GM18870 (cell line): ENCODE data around the gene NQO1.
"Not testable (repeated sequence)": the region's sequence is repeated elsewhere in the genome, so short reads cannot be mapped to it uniquely, and the experiment has no call there.

Experiments used
- ATAC-seq: cut with Tn5 transposase; IDR thresholded peaks from one replicate; pipeline ENCODE4 v1.9.1; 2021; ENCODE audit warnings: moderate library complexity; ENCODE audit not compliant: unreplicated experiment

The NQO1 gene

DNA sequence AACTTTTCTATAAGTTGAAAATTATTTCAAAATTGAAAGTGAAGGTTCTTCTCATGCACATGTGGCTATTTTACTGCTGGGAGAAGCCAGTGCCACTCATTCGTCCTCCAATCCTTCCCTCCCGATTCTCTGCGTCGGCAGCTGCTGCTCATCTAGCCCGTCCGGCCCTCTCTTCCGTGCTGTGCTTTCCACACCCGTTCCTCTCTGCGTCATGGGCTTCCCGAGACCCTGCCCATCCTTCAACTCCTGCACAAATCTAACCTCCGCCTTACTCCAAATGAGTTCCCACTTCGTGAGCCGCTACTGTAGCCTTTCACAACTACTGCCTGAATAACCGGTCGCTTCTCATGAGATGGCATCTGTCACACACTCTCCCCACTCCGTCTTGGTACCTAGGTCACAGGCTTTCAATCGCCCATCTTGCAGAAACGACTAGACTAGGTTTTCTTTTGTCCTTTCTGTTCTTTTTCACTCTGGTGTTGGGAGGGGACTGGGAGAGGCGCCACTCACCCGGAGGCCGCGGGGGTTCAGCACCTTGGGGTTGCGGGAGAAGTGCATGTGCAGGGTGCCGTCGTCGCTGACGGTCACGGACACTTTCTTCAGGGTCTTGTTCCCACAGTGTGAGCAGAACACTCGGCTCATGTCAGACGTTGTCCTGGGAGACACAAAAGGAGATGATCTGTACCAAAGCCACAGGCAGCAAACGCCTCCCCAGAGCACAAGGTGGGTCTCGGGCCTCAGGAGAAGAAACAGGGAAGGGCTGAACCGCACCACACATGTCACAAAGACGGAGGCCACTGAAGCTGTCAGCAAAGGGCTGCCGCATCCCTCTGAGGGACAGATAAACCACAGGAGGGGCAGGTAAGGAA is 18.2 kb upstream of the NQO1 start:
- no peak for ATAC-seq

DNA sequence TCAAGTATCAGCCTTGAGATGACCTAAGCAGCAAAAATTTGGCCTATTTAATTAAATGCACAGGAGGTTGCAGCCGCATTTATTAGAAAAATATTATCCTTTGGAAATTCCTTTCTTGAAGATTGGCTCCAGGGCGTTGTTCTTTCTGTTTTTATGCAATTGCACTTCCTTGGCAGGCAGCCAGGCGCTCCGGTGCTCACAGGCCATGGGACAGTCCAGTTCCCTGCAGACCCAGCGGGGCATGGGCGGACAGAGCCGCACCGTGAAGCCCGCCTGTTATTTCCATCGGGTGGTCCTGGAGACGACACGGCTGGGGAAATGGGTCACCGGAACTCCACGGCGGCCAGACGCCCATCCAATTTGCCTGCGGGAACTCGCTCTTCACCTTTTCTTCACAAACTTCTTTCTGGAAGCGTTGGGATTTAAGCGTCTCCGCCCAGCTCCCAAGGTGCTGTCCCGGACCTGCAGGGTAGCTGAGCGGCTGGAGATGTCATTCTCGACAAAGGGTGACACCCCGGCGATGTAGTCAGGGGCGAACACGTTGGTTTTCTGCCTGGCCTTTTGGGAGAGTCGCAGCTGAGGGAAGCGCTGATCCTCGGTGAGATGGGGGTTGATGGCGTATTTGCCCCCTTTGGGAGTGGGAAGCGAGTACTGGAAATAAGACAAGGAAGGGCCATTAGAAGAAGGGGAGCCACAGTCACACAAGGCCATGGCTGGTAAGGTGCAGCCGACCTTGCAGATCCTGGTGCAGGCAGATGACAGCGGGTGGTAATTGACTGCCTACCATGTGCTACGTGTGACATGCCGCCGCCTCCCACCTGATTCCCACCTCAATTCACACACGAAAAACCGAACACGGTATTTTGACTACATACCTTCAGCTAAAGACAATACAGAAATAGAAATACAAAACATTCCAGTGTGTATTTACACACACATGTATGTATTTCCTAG is 15.9 kb upstream of the NQO1 start:
- ATAC-seq: no peak

DNA sequence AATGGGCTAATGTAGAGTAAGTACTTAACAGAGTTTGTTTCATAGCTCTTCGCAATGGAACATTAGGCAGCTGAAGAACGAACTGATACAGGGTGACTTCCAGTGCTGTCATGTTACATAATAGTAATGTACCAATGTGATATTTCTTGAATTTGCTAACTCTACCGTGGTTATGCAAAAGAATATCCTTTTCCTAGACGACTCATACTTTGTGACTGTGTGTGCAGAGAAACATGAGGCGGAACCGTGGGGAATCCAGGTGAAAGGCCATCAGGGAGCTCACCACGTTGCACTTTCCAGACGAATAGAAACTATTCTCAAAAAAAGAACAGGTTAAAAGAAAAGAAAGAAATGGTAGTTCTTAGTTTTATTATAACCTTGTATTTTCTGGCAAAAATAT is 15.2 kb upstream of the NQO1 start:
- ATAC-seq: no peak

DNA sequence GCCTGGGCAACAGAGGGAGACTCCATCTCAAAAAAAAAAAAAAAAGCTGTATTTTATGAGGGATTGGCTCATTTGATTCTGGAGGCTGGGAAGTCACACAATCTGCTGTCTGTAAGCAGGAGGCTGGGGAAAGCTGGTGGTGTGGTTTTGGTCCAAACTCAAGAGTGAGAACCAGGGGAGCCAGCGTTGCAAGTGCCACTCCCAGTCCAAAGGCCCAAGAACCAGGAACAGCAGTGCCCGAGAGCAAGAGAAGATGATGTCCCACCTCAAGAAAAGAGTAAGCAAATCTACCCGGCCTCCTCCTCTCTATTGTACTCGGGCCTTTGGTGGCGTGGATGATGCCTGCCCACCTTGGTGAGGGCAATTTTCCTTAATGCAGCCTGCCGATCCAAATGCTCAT is 5.7 kb upstream of the NQO1 start:
- ATAC-seq: no peak

DNA sequence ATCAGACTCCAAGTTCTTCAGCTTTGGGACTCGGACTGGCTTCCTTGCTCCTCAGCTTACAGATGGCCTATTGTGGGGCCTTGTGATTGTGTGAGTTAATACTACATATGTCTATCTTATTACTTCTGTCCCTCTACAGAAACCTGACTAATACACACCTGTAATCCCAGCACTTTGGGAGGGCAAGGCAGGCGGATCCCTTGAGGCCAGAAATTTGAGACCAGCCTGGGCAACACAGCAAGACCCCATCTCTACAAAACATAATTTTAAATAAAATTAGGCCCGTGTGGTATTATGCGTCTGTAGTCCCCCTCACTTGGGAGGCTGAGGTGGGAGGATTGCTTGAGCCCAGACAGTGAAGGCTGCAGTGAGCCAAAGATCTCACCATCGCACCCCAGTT is 4.9 kb upstream of the NQO1 start:
- ATAC-seq: not testable (repeated sequence)

DNA sequence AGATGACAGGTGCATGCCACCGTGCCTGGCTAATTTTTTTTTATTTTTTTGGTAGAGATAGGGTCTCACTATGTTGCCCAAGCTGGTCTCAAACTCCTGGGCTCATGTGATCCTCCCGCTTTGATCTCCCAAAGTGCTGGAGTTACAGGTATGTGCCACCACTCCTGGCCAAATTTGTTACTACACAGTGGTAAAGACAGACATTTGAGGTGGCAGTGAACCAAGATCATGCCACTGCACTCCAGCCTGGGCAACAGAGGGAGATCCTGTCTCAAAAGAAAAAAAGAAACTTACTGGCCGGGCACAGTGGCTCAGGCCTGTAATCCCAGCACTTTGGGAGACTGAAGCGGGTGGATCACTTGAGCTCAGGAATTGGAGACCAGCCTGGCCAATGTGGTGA is 2.7 kb upstream of the NQO1 start:
- ATAC-seq: not testable (repeated sequence)

DNA sequence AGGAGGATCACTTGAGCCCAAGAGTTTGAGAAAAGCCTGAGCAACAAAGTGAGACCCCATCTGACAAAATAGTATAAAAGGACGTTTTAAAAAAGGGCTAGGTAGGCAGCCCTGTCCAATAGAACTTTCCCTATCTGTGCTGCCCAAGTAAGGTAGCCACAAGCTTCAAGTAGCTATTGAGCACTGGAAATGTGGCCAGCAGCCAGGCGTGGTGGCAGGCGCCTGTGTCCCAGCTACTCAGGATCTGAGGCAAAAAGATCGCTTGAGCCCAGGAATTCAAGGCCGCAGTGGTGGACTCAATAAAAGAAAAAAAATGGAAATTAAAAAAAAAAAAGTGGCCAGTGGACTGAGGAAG is 1.5 kb upstream of the NQO1 start:
- no peak for ATAC-seq

DNA sequence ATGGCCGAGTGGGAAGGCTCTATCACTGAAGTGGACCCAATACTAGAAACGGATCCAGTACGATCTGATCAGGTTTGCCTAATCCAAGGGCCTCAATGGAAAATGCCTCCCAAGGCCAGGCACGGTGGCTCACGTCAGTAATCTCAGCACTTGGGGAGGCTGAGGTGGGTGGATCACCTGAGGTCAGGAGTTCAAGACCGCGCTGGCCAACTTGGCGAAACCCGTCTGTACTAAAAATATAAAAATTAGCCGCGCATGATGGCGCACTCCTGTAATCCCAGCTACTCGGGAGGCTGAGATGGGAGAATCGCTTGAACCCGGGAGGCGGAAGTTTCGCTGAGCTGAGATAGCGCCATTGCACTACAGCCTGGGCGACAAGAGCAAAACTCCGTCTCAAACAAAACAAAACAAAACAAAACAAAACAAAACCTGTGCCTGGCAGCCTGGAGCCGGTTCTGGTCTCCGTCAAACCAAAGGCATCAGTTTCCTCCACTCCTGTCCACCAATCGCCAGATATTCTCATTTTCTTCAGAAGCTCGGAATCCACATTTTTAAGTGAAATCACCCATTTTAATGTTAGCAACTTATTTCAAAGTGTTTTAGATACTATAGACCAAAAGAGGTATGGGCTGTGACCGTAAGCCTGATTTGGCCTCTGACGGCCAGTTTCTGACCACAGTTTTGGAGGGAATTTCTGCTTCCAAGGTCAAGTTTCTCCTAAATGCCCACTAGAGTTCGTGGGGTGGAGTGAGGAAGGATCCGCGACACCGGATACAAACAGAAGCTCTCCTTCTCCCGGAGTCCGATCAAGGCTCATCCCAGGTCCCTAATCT is 664 bp downstream of the NQO1 start:
- no peak for ATAC-seq

DNA sequence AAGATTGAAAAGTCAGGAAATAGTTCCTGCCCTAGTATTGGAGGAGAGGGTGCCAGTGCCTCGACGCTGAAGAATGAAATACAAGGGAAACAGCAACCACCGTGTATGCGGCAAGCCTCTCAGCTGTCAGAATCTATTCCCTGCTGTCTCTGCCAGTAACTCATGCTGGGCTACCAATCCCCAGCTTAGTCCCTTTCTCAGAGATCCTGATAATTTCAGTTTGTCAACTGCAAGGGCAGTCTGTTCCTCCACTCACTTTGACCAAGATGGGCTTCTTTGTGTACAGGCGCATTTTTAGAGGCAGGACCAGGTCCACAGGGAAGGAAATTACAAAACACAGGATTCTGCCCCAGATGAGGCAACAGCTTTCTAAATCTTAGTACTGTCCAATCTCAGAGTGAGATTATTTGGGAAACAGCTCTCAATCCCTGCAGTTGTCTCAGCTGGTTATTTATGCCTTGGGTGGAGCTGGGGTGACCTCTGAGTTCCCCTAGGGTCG is 1.3 kb downstream of the NQO1 start:
- no peak for ATAC-seq

DNA sequence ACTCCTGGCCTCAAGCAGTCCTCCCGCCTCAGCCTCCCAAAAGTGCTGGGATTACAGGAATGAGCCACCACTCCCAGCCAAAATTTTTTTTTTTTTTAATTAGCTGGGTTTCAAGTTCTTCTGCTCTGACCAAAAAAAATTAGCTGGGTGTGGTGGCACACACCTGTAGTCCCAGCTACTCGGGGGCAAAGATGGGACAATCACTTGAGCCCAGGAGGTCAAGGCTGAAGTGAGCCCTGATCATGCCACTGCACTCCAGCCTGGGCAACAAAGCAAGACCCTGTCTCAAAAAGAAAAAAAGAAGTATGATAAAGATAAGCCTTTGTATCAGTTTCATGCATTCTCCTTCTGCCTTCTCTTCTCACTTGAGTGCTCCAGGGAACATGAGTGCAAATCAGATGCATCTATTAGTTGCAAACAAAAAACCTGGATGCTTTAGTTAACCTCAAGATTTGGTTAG is 1.9 kb downstream of the NQO1 start:
- ATAC-seq: no peak

DNA sequence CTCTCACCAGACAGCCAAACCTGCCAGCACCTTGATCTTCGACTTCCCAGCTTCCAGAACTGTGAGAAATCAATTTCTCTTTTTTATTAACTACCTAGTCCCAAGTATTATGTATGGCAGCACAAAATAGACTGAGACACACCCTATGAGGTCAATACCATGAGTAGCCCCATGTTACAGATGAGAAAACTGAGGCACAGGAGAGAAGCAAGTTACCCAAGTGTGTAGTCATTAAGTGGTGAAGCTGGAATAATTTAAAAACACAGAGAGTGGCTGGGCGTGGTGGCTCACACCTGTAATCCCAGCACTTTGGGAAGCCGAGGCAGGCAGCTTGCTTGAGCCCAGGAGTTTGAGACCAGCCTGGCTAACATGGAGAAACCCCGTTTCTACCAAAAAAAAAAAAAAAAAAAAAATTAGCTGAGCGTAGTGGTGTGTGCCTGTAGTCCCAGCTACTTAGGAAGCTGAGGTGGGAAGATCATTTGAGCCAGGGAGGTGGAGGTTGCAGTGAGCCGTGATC is 4.9 kb downstream of the NQO1 start:
- ATAC-seq: no peak

DNA sequence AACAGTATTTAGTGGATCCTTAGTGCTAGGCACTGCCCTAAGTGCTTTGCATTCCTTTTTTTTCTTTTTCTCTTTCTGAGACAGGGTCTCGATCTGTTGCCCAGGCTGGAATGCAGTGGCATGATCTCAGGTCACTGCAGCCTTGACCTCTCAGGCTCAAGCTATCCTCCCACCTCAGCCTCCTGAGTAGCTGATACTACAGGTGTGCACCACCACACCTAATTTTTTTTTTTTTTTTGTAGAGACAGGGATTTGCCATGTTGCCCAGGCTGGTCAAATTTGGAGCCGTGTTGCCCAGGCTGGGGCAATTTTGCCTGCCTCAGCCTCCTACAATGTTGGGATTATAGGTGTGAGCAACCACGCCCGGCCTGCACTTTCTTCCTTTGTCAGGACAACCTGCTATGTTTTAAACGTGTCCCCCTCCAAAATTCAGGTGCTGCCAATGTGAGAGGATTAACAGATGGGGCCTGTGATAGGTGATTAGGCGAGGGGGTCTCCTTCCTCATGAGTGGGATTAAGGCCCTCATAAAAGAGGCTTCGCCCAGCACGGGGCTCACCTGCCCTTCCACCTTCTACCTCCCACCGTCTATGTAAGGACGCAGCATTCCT is 5.4 kb downstream of the NQO1 start:
- ATAC-seq: no peak

DNA sequence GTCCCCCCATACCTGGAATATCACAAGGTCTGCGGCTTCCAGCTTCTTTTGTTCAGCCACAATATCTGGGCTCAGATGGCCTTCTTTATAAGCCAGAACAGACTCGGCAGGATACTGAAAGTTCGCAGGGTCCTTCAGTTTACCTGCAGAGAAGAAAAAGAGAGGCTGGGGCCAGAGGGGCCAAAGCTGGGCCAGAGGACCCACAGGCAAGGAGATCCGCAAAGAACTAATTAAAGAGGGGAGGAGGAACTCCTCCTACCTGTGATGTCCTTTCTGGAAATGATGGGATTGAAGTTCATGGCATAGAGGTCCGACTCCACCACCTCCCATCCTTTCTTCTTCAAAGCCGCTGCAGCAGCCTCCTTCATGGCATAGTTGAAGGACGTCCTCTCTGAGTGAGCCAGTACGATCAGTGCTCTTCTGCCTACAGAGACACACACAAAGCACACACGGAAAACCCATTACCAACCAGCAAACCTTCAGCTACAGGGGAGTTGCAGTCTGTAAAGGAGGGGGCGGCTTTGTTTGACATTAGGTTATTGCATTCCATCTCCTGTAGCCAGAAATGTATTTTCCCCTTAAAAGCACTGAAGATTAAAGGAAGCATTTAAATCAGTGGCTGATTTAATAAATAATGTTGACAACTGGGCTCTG is 8.1 kb downstream of the NQO1 start:
- ATAC-seq: no peak

DNA sequence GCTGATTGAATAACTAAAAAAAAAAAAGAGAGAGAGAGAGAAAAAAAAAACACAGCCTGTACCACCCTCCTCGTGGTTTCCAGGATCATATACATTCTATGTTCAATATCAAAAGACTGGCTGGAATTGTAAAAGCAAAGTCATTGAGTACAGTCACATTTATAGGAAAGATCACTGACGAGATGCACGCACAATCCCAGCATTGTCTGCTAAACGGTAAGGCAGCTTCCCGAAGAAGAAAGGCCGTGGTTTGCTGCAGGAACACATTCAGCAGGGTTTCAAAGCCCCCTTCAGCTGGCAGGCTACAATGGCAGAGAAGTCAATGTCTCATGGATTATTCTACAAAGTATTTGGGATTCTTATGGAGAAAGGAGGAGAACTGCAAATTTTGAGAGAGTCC is 9.3 kb downstream of the NQO1 start:
- no peak for ATAC-seq

DNA sequence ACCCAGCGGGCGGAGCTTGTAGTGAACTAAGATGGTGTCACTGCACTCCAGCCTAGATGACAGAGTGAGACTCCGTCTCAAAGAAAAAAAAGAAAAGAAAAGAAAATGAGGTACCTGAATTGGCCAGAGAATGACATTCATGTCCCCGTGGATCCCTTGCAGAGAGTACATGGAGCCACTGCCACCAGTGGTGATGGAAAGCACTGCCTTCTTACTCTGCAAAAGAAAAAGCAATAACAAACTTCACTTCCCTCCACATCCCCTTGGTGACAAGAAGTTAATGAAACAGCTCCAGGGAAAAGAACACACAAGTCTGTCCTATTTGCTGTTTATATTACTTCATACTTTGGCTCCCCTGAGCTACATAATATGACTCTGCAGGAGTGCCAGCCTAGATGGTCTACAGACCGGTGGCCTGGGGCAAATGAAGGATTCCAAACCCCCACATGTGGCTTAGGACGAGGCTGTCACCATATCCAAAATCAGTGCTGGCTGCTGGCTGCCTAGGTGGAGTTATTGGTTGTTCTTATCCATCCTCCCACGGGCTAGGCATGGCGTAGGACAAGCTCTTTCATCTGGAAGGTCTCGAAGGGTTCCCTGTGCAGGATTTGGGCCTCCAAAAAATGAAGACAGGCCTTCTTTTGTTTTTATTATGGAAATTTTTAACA is 13.3 kb downstream of the NQO1 start:
- no peak for ATAC-seq

DNA sequence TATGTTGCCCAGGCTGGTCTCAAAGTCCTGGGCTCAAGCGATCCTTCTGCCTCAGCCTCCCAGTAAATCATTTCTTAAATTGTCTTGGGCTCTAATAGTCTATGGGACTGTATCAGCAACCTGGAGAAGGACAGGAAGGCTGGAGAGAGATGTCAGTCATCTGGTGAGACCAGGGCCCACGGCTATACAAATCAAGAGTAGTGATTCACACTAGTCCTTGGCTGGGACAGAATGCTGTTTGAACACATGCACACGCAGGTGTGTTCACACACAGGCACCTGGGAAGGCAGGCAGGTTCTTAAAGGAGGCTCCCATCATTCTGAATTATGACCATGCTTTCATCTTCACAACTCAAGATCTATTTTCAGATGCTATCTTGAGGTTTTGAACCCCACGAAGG is 14.1 kb downstream of the NQO1 start:
- no peak for ATAC-seq

DNA sequence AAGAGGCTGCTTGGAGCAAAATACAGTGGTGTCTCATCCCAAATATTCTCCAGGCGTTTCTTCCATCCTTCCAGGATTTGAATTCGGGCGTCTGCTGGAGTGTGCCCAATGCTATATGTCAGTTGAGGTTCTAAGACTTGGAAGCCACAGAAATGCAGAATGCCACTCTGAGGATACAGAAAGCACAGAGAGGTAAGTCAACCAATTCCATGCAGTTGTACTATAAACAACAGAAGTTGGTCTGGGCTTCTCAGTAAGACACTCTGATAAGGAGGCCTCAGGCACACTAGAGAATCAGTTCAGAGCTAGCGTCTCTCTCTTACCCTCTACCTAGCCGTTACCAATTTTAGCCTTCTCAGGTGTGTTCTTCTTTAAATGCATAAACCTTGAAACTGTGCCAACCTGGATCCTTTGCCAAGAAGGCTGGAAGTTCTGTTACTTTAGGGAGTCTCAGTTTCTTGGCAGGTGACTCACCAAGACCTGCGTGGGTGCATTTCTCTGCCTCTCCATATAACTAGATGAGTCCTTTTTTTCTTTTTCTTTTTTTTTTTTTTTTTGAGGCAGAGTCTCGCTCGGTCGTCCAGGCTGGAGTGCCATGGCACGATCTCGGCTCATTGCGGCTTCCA is 15.1 kb downstream of the NQO1 start:
- no peak for ATAC-seq

DNA sequence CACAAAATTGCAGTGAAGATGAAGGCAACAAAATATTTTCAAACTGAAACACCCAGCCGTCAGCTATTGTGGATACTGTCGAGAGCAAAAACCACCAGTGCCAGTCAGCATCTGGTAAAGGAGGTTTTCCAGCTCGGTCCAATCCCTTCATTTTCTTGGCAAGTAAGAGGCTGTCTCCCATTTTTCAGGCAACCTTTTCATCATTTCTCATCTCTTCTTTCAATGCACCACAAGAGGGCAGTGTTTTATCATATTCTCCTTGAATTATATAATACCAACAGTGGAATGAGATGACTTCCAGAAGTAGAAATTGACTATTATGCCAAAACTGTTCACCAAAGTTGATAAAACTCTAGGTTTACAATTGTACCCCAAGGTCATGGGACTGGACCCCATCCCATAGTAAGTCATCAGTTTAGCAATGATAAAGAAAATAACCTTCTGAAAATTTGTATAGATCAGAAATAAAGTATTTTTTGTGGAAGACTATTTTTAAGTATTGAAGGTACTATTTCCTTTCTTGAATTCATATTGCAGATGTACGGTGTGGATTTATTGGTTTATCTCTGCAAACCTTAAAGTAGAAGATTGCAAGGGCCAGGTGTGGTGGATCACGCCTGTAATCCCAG is 16.8 kb downstream of the NQO1 start:
- no peak for ATAC-seq
